Measurements from ENCODE around the gene NRP2. TPM values are rescaled to one million over a fixed set of nuclear protein-coding genes. Genes with fewer than 3 reads are reported as not detected.

Gene NRP2
- total and polyA plus RNA-seq, 8 donors, result 42.3 to 122 (median 60.9) TPM

DNA sequence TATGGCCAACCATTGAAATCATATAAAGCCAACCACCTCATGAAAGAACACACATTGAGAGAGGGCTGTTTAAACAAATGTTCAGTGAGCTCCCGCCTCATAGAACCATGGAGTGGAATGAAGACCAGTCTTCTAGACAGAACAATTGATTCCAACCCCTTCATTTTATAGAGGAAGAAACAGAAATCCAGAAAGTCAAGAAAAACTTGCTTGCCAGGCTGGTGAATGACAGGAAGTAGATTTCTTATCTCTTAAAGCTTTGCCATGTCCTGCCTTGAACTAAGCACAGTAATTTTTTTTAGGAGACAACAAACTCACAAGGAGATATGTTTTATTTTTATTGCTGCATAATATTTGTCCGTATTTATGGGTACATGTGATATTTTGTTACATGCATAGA lies 16.5 kb upstream of the NRP2 start:
- no peak for DNase-seq
- TF ChIP-seq, protein P1, sequence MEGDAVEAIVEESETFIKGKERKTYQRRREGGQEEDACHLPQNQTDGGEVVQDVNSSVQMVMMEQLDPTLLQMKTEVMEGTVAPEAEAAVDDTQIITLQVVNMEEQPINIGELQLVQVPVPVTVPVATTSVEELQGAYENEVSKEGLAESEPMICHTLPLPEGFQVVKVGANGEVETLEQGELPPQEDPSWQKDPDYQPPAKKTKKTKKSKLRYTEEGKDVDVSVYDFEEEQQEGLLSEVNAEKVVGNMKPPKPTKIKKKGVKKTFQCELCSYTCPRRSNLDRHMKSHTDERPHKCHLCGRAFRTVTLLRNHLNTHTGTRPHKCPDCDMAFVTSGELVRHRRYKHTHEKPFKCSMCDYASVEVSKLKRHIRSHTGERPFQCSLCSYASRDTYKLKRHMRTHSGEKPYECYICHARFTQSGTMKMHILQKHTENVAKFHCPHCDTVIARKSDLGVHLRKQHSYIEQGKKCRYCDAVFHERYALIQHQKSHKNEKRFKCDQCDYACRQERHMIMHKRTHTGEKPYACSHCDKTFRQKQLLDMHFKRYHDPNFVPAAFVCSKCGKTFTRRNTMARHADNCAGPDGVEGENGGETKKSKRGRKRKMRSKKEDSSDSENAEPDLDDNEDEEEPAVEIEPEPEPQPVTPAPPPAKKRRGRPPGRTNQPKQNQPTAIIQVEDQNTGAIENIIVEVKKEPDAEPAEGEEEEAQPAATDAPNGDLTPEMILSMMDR (IDR thresholded peaks at IDR 0.05), result no peak
- Histone ChIP-seq H3K4me1 (no peaks in the 10 kb centered on the region), H3K4me3 (no peak overlapping the region), H3K9me3 (no peaks in the 10 kb centered on the region), H3K27me3 (no peaks in the 10 kb centered on the region), H3K36me3 (no peaks in the 10 kb centered on the region), H3K27ac (no peak overlapping the region)
- ATAC-seq, result no peak
- intact Hi-C loops (cut with DNase I), result no loop called here

- Histone ChIP-seq H3K4me1 (no peaks in the 10 kb centered on the region), H3K9me3 (no peaks in the 10 kb centered on the region)
- DNase-seq, result peak in 1 of 4 donors; percentile 70
These were observed 12.0 kb upstream of the NRP2 start for GRCh38 chr2:205670292-205670691.

GRCh38 chr2:205673312-205673711 lies 9.0 kb upstream of the NRP2 start:
- H3K27ac ChIP-seq, result no peak overlapping the region
- intact Hi-C loops (cut with DNase I), result no loop called here
- H3K9me3 ChIP-seq, result no peaks in the 10 kb centered on the region
- DNase-seq, result no peak
- H3K4me1 ChIP-seq, result peaks cover 0 to 2% of the 10 kb centered on the region in 2 donors
- H3K36me3 ChIP-seq, result no peaks in the 10 kb centered on the region
- H3K4me3 ChIP-seq, result no peak overlapping the region
- ATAC-seq, result no peak
- TF ChIP-seq, protein P1 (IDR thresholded peaks at IDR 0.05), result no peak
- no peaks in the 10 kb centered on the region for H3K27me3 ChIP-seq

More at GRCh38 chr2:205670292-205670691, 12.0 kb upstream of the NRP2 start:
- Histone ChIP-seq H3K27me3 (no peaks in the 10 kb centered on the region), H3K4me3 (no peak overlapping the region), H3K27ac (no peak overlapping the region), H3K36me3 (no peaks in the 10 kb centered on the region)
- ATAC-seq, result no peak
- TF ChIP-seq, protein P1 (IDR thresholded peaks at IDR 0.05), result no peak
- intact Hi-C loops (cut with DNase I), result no loop called here

DNA sequence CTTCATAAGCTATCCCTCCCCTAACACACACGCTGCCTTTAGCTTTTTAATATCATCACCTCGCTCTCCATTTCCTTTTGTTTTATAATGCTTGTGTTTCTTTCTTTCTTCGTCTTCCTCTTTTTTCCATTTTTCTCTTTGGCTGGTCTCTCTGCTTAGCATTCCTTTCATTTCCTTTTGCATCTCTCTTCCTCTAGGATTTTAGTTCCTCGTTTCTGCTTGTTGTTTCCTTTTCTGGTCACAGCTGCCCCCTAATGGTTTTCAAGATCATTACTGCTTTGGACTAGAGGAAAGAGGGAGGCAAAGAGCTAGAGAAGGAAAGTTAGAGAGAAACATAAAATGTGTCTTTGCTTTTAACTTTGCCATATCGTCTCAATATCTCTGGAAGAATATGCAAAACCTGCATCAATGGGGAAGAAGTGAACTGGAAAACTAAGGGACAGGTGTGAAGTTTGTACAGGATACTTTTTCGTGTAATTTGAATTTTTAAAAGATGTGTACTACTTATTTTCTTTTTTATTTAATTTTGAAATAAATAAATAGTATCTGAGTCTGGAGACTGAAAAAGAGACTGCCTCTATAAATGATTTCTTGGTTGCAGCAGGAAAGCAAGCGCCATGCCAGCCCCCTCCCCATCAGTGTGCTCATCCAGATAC lies 6.3 kb upstream of the NRP2 start:
- ATAC-seq, result peak; percentile 55
- DNase-seq, result peak in 2 of 4 donors; percentile 68 to 78

GRCh38 chr2:205678541-205679142 lies 3.7 kb upstream of the NRP2 start:
- Histone ChIP-seq H3K4me3 (no peak overlapping the region), H3K27ac (no peak overlapping the region), H3K36me3 (no peaks in the 10 kb centered on the region), H3K9me3 (no peaks in the 10 kb centered on the region), H3K27me3 (peaks cover 0 to 36% of the 10 kb centered on the region in 2 donors), H3K4me1 (peaks cover 6 to 21% of the 10 kb centered on the region in 2 donors)
- DNase-seq (no peak), ATAC-seq (no peak)
- intact Hi-C loops (cut with DNase I), result no loop called here
- TF ChIP-seq, protein P1 (IDR thresholded peaks at IDR 0.05), result no peak

More for the DNA sequence above, 6.3 kb upstream of the NRP2 start:
- intact Hi-C loops (cut with DNase I), result no loop called here
- H3K27ac ChIP-seq, result no peak overlapping the region
- TF ChIP-seq, protein P1 (IDR thresholded peaks at IDR 0.05), result peak; percentile 67
- no peaks in the 10 kb centered on the region for H3K9me3 ChIP-seq
- H3K27me3 ChIP-seq, result peaks cover 0 to 9% of the 10 kb centered on the region in 2 donors
- no peak overlapping the region for H3K4me3 ChIP-seq
- H3K36me3 ChIP-seq, result no peaks in the 10 kb centered on the region
- H3K4me1 ChIP-seq, result peaks cover 0 to 11% of the 10 kb centered on the region in 2 donors
